EH (cell line): Measurements from ENCODE around the gene SPDYE11.
A peak's percentile ranks its signal among the peaks of the same experiment; 100 is the strongest.
"Not testable (repeated sequence)": the region's sequence is repeated elsewhere in the genome, so short reads cannot be mapped to it uniquely, and the experiment has no call there.

ENCODE experiments used
- DNase-seq: peaks from one replicate; pipeline ENCODE4 v3.0.0-alpha.2; 2015; ENCODE audit warnings: low read depth

SPDYE11 gene

GRCh38 chr7:73057811-73058210, at the start of gene SPDYE11:
SPDYE11 (minus strand) TSS chr7:73057911; CDS start chr7:73056111, 1,800 bp downstream.
- not testable (repeated sequence) for DNase-seq

- DNase-seq: not testable (repeated sequence)
Observed at GRCh38 chr7:73085938-73086337, 28.2 kb upstream of the SPDYE11 start, which contains the start of gene SPDYE9. SPDYE9 (minus strand) TSS chr7:73086038; CDS start chr7:73084238, 1,800 bp downstream.

- DNase-seq: not testable (repeated sequence)
Observed at GRCh38 chr7:73029666-73030065, 28.0 kb downstream of the SPDYE11 start, which contains the start of gene SPDYE8. SPDYE8 (minus strand) TSS chr7:73029766; CDS start chr7:73027966, 1,800 bp downstream.

GRCh38 chr7:73006491-73006890, 51.2 kb downstream of the SPDYE11 start:
- DNase-seq: peak; percentile 21

GRCh38 chr7:73005693-73006447, 51.8 kb downstream of the SPDYE11 start:
- peak; percentile 80 for DNase-seq

GRCh38 chr7:73005356-73005692, 52.4 kb downstream of the SPDYE11 start:
- DNase-seq: not testable (repeated sequence)

- DNase-seq: not testable (repeated sequence)
Observed at GRCh38 chr7:72997887-72998468, 59.7 kb downstream of the SPDYE11 start.
